Stimulated activated CD4-positive, alpha-beta T cell treated with anti-CD3 and anti-CD28 coated beads, Interleukin-15, amount 100 ng/mL, for 24 hours (primary cell): ENCODE results near the gene MYH2.

Source experiments
- DNase-seq: peaks from one replicate; pipeline ENCODE4 v3.0.0-alpha.2; 2020

The MYH2 gene

DNA sequence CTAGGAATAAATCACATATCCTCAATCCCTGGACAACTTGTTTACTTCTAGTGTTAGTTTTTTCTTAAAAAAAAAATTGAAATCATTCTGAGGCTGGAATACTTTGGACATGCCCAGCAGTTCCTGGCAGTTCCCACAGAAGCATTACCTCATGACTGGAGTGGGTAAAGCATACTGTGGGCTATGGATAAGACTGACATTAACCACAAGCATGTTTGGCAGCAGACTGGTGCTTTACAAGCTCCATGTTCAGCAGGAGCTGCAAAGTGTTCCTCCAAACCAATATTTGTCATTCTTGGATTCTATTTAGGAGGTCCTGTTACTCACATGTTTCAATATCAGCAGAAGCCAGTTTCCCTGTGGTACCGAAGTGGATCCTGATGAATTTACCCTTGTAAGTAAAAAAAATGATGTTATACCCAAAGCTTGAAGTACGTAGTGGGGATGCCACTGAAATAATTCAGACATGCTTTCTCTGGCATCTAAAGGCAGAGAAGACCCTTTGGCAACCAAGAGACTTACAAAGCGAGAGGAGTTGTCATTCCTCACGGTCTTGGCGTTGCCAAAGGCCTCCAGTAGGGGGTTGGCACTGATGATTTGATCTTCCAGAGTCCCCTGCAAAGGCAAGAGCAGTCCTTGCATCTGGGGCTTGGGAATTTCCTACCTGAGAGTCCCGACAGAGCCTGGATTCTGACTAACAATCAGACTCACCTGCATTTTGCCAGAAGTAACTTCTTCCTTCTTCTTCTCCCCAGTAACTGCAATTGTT lies 36.0 kb downstream of the MYH2 start:
- DNase-seq, result no peak

DNA sequence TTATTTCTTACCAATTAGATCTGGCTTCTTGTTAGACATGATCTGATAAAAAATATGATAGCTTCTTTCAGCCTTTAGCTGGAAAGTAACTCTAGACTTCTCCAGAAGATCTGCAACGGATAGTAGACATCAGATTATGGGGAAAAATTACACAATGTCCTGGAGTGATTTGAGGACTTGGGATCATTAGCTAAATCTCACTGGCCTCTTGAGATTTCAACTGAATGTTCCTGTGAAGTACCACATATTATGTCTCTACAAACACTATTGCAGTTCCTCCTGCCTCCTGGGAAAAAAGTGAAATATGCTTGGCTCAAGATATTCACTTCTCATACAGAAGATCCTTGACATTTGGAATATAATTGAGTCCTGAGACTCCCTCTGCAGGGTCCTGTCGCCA lies 36.6 kb downstream of the MYH2 start:
- DNase-seq, result no peak

DNA sequence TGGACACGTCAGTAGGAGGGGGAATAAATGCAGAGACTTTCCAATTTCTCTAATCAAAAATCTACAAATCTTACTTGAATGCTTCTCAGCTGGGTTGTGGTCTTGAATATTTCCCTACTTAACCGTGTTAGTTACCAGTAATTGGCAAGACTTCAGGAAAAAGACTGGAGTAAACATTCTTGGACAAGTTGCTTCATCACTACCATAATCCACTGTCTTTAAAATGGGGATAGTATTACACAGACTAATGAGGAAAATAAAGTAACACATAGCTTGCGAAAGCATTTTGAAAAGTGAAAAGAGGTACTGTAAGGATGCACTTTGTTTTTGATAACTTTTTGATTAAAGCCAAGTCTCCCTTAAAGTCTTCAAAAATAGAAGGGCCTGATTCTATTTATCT lies 49.5 kb downstream of the MYH2 start:
- no peak for DNase-seq

DNA sequence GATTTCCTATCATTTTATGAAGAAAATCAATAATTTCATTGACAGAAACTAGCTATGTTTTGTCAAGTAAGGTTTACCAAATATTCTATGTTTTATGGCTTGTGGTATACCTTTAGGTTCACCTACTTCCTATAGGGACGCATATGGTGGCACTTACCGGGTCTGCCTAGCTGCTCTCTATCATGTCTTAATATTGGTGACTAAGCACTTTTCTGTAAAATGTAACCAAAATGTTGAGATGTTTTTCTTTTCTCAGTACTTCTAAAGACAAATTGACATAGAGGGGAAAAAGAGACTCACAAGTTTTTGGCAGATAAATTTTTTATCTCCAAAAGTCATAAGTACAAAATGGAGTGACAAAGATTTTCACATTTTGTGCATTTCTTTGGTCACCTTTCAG lies 57.5 kb downstream of the MYH2 start:
- no peak for DNase-seq

DNA sequence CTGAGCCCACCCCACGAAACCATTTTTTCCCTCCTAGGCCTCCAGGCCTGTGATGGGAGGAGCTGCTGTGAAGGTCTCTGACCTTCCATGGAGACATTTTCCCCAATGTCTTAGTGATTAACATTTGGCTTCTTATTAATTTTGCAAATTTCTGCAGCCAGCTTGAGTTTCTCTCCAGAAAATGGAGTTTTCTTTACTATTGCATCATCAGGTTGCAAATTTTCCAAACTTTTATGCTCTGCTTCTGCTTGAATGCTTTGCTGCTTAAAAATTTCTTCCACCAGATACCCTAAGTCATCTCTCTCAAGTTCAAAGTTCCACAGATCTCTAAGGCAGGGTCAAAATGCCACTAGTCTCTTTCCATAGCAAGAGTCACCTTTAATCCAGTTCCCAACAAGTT lies 67.2 kb downstream of the MYH2 start:
- DNase-seq, result no peak

DNA sequence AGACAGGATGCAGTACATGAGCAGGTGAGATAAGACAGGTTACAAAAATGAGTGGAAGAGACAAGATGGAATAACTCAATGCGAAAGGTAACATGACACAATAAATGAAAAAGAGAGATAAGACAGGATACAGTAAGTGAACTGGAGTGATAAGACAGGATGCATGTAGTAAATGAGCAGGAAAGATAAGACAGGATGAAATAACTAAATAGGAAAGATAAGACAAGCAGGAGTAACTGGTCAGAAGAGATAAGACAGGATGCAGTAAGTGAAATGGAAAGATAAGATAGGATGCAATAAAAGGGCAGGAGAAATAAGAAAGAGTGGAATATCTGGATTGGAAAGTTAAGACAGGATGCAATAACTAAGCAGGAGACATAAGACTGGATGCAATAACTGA lies 71.8 kb downstream of the MYH2 start:
- no peak for DNase-seq

DNA sequence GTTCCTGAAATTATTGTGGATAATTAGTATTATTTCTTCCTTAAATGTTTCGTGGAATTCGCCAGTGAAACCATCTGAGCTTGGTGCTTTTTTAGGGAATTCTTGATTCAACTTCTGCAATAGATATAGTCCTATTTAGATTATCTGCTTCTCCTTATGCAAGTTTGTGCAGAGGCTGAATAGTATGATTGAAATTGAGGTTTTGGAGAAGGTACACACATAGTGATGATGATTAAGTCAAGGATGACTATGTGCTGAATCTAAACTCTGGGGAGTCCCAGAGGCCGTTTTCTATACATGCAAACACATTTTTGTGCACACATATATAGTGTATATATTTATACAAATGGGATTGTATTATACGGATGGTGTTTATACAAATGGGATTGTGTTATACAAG lies 74.9 kb downstream of the MYH2 start:
- DNase-seq, result no peak

DNA sequence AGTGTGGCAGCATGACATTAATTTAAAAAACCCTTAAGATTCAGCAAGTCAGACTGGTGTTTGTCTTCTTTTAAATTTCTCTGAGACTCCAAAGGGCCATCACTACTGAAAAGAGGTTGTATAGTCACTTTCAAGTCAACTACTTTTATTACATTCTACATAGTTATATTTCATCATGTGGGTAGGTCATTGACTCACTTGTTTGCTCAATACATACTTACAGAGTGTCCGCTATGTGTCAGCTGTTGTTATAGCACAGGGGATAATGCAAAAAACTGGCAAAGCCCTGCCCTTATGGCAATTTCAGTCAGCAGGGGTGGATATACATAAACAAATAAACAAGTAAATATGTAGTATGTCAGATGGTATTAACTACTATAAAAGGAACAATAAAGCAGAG lies 77.6 kb downstream of the MYH2 start:
- no peak for DNase-seq
